GM12891 (cell line): ENCODE measurements around the gene CTNNA2.
A peak's percentile ranks its signal among the peaks of the same experiment; 100 is the strongest.

Experiments used
- POLR2A ChIP-seq: IDR thresholded peaks from 2 replicates; pipeline ENCODE4 v1.6.1; 2011; ENCODE audit warnings: low read depth, low read length, control low read depth
- POLR2AphosphoS5 ChIP-seq: IDR thresholded peaks from 2 replicates; pipeline ENCODE4 v1.6.1; 2011; ENCODE audit warnings: low read depth, low read length, control low read depth
- SPI1 ChIP-seq: IDR thresholded peaks from 2 replicates; pipeline ENCODE4 v1.6.1; 2011; ENCODE audit warnings: low read depth, low read length, control low read depth
- TAF1 ChIP-seq: IDR thresholded peaks from 2 replicates; pipeline ENCODE4 v1.6.1; 2011; ENCODE audit warnings: low read depth, low read length, control low read depth

DNA sequence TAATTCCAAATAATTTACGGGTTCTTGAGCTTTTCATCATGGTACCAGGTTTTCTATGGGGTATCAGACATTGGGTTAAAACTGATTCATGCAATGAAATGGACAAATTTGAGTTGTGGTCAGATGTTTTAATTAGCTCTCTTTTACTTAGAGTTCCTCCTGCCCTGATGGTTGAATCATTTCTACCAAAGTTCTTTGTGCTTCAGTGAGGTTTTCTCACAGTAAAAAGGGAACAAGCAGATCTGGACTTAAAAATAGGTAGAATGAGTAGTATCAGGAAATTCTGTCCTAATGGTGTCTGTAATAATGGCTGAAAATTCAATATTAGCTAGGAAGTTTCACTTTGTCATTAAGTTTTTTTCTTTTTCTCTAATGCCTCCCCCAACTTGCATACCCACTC is 951.4 kb downstream of the CTNNA2 start:
- TF ChIP-seq POLR2A: no peak
- TF ChIP-seq TAF1: no peak
- TF ChIP-seq POLR2AphosphoS5: no peak
- peak; percentile 31; the same call in 1 of the 2 replicates for TF ChIP-seq SPI1
